CD4-positive, alpha-beta T cell (primary cell): ENCODE measurements around the gene TMC7. TPM values are rescaled to one million over a fixed set of nuclear protein-coding genes. Genes with fewer than 3 reads are reported as not detected.

ENCODE experiments used
- ATAC-seq: fragments of 200-7000 bp; cut with Tn5 transposase; one replicate; pipeline ENCODE4 v1.10.0; 2022; ENCODE audit warnings: mild to moderate bottlenecking; ENCODE audit not compliant: poor library complexity
- CTCF ChIA-PET: fragments of 350-600 bp; sonication (Branson Sonifier 250); formaldehyde crosslinking; loops from one replicate; lab custom pipeline; 2021; ENCODE audit warnings: antibody characterized with exemption, inconsistent platforms; lab: Charles Lee
- POLR2A ChIA-PET: fragments of 350-600 bp; sonication (Branson Sonifier 250); formaldehyde crosslinking; loops from one replicate; lab custom pipeline; 2021; ENCODE audit warnings: antibody characterized with exemption, inconsistent platforms; lab: Charles Lee
- DNase-seq, 14 experiments: peaks; one replicate each; pipeline ENCODE4 v3.0.0-alpha.2; 2013 to 2020; ENCODE audit warnings: mixed read lengths in 2 of 14
- H3K27ac ChIP-seq, 2 donors: one replicate each; pipeline versions ENCODE4 v1.5.1 to v1.7.0; 2013; ENCODE audit warnings: low read length in 2 of 2, low read depth in 1 of 2, mild to moderate bottlenecking in 1 of 2
- H3K27me3 ChIP-seq, 2 experiments: 1 replicate in 1 of 2; 2 replicates in 1 of 2; pipeline versions ENCODE4 v1.6.1 to v1.7.0; 2013; ENCODE audit warnings: low read length in 2 of 2, control low read depth in 1 of 2, mild to moderate bottlenecking in 1 of 2, moderate library complexity in 1 of 2; ENCODE audit not compliant: insufficient read depth in 2 of 2, control insufficient read depth in 1 of 2
- H3K36me3 ChIP-seq: one replicate; pipeline ENCODE4 v1.6.1; 2013; ENCODE audit warnings: low read length, control low read depth; ENCODE audit not compliant: insufficient read depth
- H3K4me1 ChIP-seq: one replicate; pipeline ENCODE4 v1.6.1; 2013; ENCODE audit warnings: low read length, control low read depth; ENCODE audit not compliant: insufficient read depth
- H3K4me3 ChIP-seq: one replicate; pipeline ENCODE4 v1.5.1; 2013; ENCODE audit warnings: mild to moderate bottlenecking, low read length, moderate library complexity
- H3K9me3 ChIP-seq, 2 experiments: 1 replicate in 1 of 2; 2 replicates in 1 of 2; pipeline versions ENCODE4 v1.6.1 to v1.7.0; 2013; ENCODE audit warnings: low read length in 2 of 2, mild to moderate bottlenecking in 2 of 2, control low read depth in 1 of 2, moderate library complexity in 1 of 2; ENCODE audit not compliant: control insufficient read depth in 1 of 2, insufficient read depth in 1 of 2
- H3K27ac Mint-ChIP-seq: one replicate; pipeline ENCODE4 v1.8.0; 2020; ENCODE audit warnings: mixed read lengths
- H3K27me3 Mint-ChIP-seq: one replicate; pipeline ENCODE4 v1.8.0; 2021; ENCODE audit warnings: mixed read lengths
- H3K36me3 Mint-ChIP-seq: one replicate; pipeline ENCODE4 v1.8.0; 2021; ENCODE audit warnings: low read depth, mixed read lengths
- H3K4me1 Mint-ChIP-seq: one replicate; pipeline ENCODE4 v1.8.0; 2021; ENCODE audit warnings: low read depth, mixed read lengths
- H3K4me3 Mint-ChIP-seq: one replicate; pipeline ENCODE4 v1.8.0; 2020; ENCODE audit warnings: mild to moderate bottlenecking, mixed read lengths
- H3K9me3 Mint-ChIP-seq: one replicate; pipeline ENCODE4 v1.8.0; 2020; ENCODE audit warnings: mixed read lengths
- intact Hi-C, 2 experiments: fragments of 100-400 bp; cut with DNase I in 1 of 2; cut with micrococcal nuclease in 1 of 2; formaldehyde crosslinking; loops; one replicate each; pipeline versions ENCODE4 v1.15.1 to v1.9.0; 2023 to 2025; cut with DNase I, micrococcal nuclease
- total RNA-seq, 174 experiments: library from RNA in 2 of 174; stranded (reverse) in 2 of 174; gene quantifications; one replicate each; pipeline ENCODE4 v1.2.3 and lab custom pipeline; 2021 to 2026
- TF ChIP-seq, protein P1 (sequence below): fragments of 200-600 bp; IDR thresholded peaks from one replicate; pipeline ENCODE4 v1.8.0; 2022; ENCODE audit warnings: antibody characterized with exemption, mild to moderate bottlenecking

Gene TMC7
- total RNA-seq, 2 experiments from 2014 or later, result not detected

DNA sequence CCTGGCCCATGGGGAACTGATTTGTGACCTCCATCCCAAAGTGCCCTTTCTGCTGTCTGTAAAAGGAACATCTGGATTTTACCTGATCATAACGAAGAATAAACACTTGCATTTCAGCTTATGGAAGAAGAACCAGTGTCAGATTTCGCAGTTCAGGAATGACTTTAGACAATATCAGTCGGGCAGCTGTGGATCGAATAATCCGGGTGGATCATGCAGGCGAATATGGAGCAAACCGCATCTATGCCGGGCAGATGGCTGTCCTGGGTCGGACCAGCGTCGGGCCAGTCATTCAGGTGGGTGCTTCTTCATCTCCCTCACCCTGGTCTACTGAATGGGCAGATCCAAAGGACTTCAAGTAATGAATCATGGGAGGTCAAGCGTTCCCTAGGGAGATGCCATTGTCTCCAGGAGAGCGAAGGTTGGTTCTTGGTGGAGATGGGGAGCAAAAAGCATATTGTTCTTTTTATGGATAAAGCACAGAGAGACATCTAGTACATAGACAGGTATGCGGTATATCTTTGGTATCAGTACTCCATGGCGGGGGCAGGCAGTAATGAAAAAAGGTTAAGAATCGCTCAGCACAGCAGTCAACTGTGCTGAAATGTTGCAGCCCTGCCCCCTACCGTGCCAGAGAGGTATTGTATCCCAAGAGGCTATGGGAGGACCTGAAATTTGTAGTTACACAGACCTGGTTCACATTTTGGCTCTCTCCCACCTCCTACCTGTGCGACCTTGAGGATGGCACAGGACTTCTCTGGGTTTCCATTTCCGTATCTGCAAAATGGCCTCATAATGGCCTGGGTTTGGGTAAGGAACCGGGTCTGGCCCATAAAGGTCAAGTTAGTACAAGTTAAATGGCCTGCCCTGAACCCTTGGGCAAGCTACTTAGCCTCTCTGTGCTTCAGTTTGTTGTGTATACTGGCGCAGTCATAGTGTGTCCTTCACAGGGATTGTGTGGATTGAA, 88.4 kb downstream of the TMC7 start:
- H3K27me3 ChIP-seq, result no peaks in the 10 kb centered on the region
- H3K4me1 ChIP-seq, result peaks cover 9% of the 10 kb centered on the region
- H3K9me3 ChIP-seq, result no peaks in the 10 kb centered on the region
- H3K27ac Mint-ChIP-seq, result peak overlapping the region; percentile 66
- no peaks in the 10 kb centered on the region for H3K27me3 Mint-ChIP-seq
- no peak for ATAC-seq
- peak overlapping the region; percentile 39 for H3K4me3 Mint-ChIP-seq
- H3K4me3 ChIP-seq, result no peak overlapping the region
- ChIA-PET POLR2A (no interaction called here), CTCF (interaction anchor here (0.8 to 1.2 kb wide), 3 partner anchors 14 to 486 kb away, joined by 3 to 4 read pairs (median 3); partner anchors contain the start of gene ARL6IP1)
- peaks cover 51% of the 10 kb centered on the region for H3K36me3 Mint-ChIP-seq
- peaks cover 12% of the 10 kb centered on the region for H3K36me3 ChIP-seq
- H3K9me3 Mint-ChIP-seq, result no peaks in the 10 kb centered on the region
- no peak overlapping the region for H3K27ac ChIP-seq
- peak; percentile 18 to 73 (median 46) for DNase-seq
- TF ChIP-seq, protein P1, sequence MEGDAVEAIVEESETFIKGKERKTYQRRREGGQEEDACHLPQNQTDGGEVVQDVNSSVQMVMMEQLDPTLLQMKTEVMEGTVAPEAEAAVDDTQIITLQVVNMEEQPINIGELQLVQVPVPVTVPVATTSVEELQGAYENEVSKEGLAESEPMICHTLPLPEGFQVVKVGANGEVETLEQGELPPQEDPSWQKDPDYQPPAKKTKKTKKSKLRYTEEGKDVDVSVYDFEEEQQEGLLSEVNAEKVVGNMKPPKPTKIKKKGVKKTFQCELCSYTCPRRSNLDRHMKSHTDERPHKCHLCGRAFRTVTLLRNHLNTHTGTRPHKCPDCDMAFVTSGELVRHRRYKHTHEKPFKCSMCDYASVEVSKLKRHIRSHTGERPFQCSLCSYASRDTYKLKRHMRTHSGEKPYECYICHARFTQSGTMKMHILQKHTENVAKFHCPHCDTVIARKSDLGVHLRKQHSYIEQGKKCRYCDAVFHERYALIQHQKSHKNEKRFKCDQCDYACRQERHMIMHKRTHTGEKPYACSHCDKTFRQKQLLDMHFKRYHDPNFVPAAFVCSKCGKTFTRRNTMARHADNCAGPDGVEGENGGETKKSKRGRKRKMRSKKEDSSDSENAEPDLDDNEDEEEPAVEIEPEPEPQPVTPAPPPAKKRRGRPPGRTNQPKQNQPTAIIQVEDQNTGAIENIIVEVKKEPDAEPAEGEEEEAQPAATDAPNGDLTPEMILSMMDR, result peak; percentile 52
- H3K4me1 Mint-ChIP-seq, result peaks cover 14% of the 10 kb centered on the region
- intact Hi-C loops, result loop anchor here in 1 of 2 experiments (10.0 kb wide), 1 partner anchor 107 kb away; no protein-coding TSS in a partner anchor

DNA sequence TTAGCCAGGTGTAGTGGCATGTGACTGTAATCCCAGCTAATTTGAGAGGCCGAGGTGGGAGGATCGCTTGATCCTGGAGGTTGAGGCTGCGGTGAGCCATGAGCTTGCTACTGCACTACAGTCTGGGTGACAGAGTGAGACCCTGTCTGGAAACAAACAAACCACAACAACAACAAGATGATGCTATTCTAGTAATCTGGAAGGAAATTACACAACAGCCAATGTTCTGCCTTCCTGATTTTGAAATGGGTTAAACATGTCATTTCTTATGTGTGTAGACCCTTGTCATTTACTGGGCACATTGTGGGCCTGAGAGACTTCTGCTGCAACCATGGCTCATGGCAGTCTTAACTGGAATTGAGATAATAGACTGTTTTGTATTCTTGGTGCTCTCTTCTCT, 89.6 kb downstream of the TMC7 start:
- H3K4me1 ChIP-seq, result peaks cover 3% of the 10 kb centered on the region
- TF ChIP-seq, protein P1, result no peak
- H3K36me3 Mint-ChIP-seq, result peaks cover 53% of the 10 kb centered on the region
- H3K27me3 Mint-ChIP-seq, result no peaks in the 10 kb centered on the region
- ATAC-seq, result no peak
- no peaks in the 10 kb centered on the region for H3K9me3 Mint-ChIP-seq
- no peak overlapping the region for H3K27ac Mint-ChIP-seq
- H3K27ac ChIP-seq, result no peak overlapping the region
- no peak for DNase-seq
- CTCF ChIA-PET, result interaction anchor here (0.9 to 1.2 kb wide), 2 partner anchors 13 to 484 kb away, joined by 3 to 4 read pairs; no protein-coding TSS in a partner anchor
- peaks cover 21% of the 10 kb centered on the region for H3K36me3 ChIP-seq
- H3K4me3 Mint-ChIP-seq, result no peak overlapping the region
- H3K4me1 Mint-ChIP-seq, result peaks cover 5% of the 10 kb centered on the region
- H3K27me3 ChIP-seq, result no peaks in the 10 kb centered on the region
- POLR2A ChIA-PET, result no interaction called here
- no peaks in the 10 kb centered on the region for H3K9me3 ChIP-seq
- intact Hi-C loops, result loop anchor here in 1 of 2 experiments (10.0 kb wide), 1 partner anchor 109 kb away; no protein-coding TSS in a partner anchor
- no peak overlapping the region for H3K4me3 ChIP-seq

DNA sequence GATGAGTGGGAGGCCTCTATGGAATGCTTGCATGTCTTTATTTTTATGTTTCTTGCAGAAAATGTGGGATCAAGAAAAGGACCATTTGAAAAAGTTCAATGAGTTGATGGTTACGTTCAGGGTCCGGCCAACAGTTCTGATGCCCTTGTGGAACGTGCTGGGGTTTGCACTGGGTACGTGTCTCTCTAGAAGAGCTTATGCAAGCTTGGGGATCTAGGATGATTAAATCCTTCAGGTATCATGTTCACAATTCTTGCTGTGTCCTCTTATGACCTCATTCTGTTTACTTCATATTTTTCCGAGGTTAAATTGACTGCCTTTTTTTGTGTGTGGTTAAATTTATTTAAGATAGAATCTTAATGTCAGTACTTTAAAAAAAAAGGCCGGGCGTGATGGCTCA, 90.1 kb downstream of the TMC7 start:
- H3K9me3 Mint-ChIP-seq, result no peaks in the 10 kb centered on the region
- TF ChIP-seq, protein P1, result no peak
- intact Hi-C loops, result loop anchor here in 1 of 2 experiments (10.0 kb wide), 1 partner anchor 109 kb away; no protein-coding TSS in a partner anchor
- ChIA-PET POLR2A (no interaction called here), CTCF (interaction anchor here (1.2 kb wide), 1 partner anchor 484 kb away, joined by 3 read pairs; no protein-coding TSS in a partner anchor)
- no peak overlapping the region for H3K27ac Mint-ChIP-seq
- H3K36me3 Mint-ChIP-seq, result peaks cover 57% of the 10 kb centered on the region
- H3K27me3 Mint-ChIP-seq, result no peaks in the 10 kb centered on the region
- H3K4me1 ChIP-seq, result no peaks in the 10 kb centered on the region
- ATAC-seq (no peak), DNase-seq (no peak)
- no peak overlapping the region for H3K27ac ChIP-seq
- no peaks in the 10 kb centered on the region for H3K27me3 ChIP-seq
- H3K4me3 ChIP-seq, result no peak overlapping the region
- no peak overlapping the region for H3K4me3 Mint-ChIP-seq
- no peaks in the 10 kb centered on the region for H3K9me3 ChIP-seq
- peaks cover 26% of the 10 kb centered on the region for H3K36me3 ChIP-seq
- H3K4me1 Mint-ChIP-seq, result peaks cover 2% of the 10 kb centered on the region
